HCT116 (cell line): Measurements from ENCODE around the gene RIMS1. TPM values are rescaled to one million over a fixed set of nuclear protein-coding genes. Genes with fewer than 3 reads are reported as not detected.

Source experiments
- ATAC-seq: fragments of 200-7000 bp; cut with Tn5 transposase; 2 replicates; pipeline ENCODE4 v1.9.1; 2020; ENCODE audit warnings: mild to moderate bottlenecking, moderate library complexity
- BruUV-seq: library from RNA; stranded (reverse); fragments of 400-500 nt; replicated peaks from 2 replicates; lab custom pipeline; 2021; lab: Mats Ljungman, UMichigan
- CTCF ChIA-PET: fragments of 300-600 bp; sonication (Branson Sonifier 250); formaldehyde crosslinking; loops from one replicate; lab custom pipeline; 2021; ENCODE audit warnings: antibody characterized with exemption; lab: Charles Lee
- POLR2A ChIA-PET: fragments of 300-600, 350-600 bp; sonication (Branson Sonifier 250); formaldehyde crosslinking; loops from one replicate; lab custom pipeline; 2021; ENCODE audit warnings: antibody characterized with exemption; lab: Charles Lee
- RAD21 ChIA-PET, 2 experiments: fragments of 300-600 bp; sonication (Branson Sonifier 250); formaldehyde crosslinking; loops; one replicate each; lab custom pipeline; 2023; ENCODE audit warnings: low total read pairs in 2 of 2; ENCODE audit not compliant: uncharacterized antibody in 2 of 2, unreplicated experiment in 2 of 2, low non-redundant PET in 1 of 2; lab: Charles Lee
- DNase-seq: peaks from one replicate; pipeline ENCODE4 v3.0.0-alpha.2; 2010; ENCODE audit warnings: low read depth, low spot score
- H2AFZ ChIP-seq: fragments of 200-600 bp; shearing (Covaris generic), sonication (generic); 2 replicates; pipeline ENCODE4 v1.6.1; 2017; ENCODE audit warnings: low read depth, mixed run types, mixed read lengths, antibody characterized with exemption, low read length; ENCODE audit not compliant: poor library complexity, severe bottlenecking
- H3K27ac ChIP-seq: 2 replicates; pipeline ENCODE4 v1.5.1; 2012; ENCODE audit warnings: low read depth, low read length
- H3K27me3 ChIP-seq: fragments of 200-600 bp; sonication (generic); 2 replicates; pipeline ENCODE4 v1.6.1; 2016; ENCODE audit warnings: mixed run types, low read length, mixed read lengths; ENCODE audit not compliant: insufficient read depth
- H3K36me3 ChIP-seq, 2 experiments: fragments of 200-500 bp in 1 of 2; fragments of 200-600 bp in 1 of 2; sonication (Bioruptor generic) in 1 of 2; sonication (generic) in 1 of 2; 2 replicates each; pipeline versions ENCODE4 v1.5.1 to v1.6.1; 2014 to 2016; ENCODE audit warnings: low read length in 2 of 2, inconsistent platforms in 1 of 2, mixed read lengths in 1 of 2, mixed run types in 1 of 2; ENCODE audit not compliant: insufficient read depth in 2 of 2, control insufficient read depth in 1 of 2
- H3K4me1 ChIP-seq, 2 experiments: fragments of 200-600 bp in 1 of 2; sonication (generic) in 1 of 2; 2 replicates each; pipeline versions ENCODE4 v1.5.1 to v1.6.1; 2012 to 2017; ENCODE audit warnings: low read length in 2 of 2, inconsistent platforms in 1 of 2, mild to moderate bottlenecking in 1 of 2, mixed read lengths in 1 of 2, mixed run types in 1 of 2, moderate library complexity in 1 of 2; ENCODE audit not compliant: insufficient read depth in 2 of 2, control insufficient read depth in 1 of 2
- H3K4me2 ChIP-seq: fragments of 200-600 bp; sonication (generic); 2 replicates; pipeline ENCODE4 v1.6.1; 2017; ENCODE audit warnings: mixed run types, low read length, mixed read lengths
- H3K4me3 ChIP-seq, 2 experiments: fragments of 200-600 bp in 1 of 2; sonication (generic) in 1 of 2; replicated peaks in 1 of 2; 2 replicates each; pipeline ENCODE4 v1.5.1; 2011 to 2016; ENCODE audit warnings: low read length in 2 of 2, control low read depth in 1 of 2, low read depth in 1 of 2, mild to moderate bottlenecking in 1 of 2, mixed read lengths in 1 of 2, mixed run types in 1 of 2
- H3K79me2 ChIP-seq: fragments of 200-600 bp; sonication (generic); 2 replicates; pipeline ENCODE4 v1.6.1; 2017; ENCODE audit warnings: mild to moderate bottlenecking, mixed run types, low read length, moderate library complexity, mixed read lengths; ENCODE audit not compliant: insufficient read depth
- H3K9ac ChIP-seq: fragments of 200-600 bp; sonication (generic); 2 replicates; pipeline ENCODE4 v1.6.1; 2016; ENCODE audit warnings: low read length, mixed read lengths
- H3K9me2 ChIP-seq: fragments of 200-600 bp; sonication (generic), shearing (Covaris generic); 2 replicates; pipeline ENCODE4 v1.6.1; 2017; ENCODE audit warnings: mixed run types, mild to moderate bottlenecking, moderate library complexity; ENCODE audit not compliant: insufficient read depth
- H3K9me3 ChIP-seq, 2 experiments: fragments of 200-500 bp in 1 of 2; fragments of 200-600 bp in 1 of 2; sonication (Bioruptor generic) in 1 of 2; sonication (generic) in 1 of 2; 2 replicates each; pipeline ENCODE4 v1.6.1; 2014 to 2017; ENCODE audit warnings: low read length in 2 of 2, mixed read lengths in 2 of 2, inconsistent platforms in 1 of 2, low read depth in 1 of 2, mild to moderate bottlenecking in 1 of 2, mixed run types in 1 of 2, moderate library complexity in 1 of 2; ENCODE audit not compliant: control insufficient read depth in 1 of 2, insufficient read depth in 1 of 2
- H4K20me1 ChIP-seq: fragments of 200-600 bp; sonication (generic), shearing (Covaris generic); 2 replicates; pipeline ENCODE4 v1.6.1; 2017; ENCODE audit warnings: mixed run types, mild to moderate bottlenecking, moderate library complexity; ENCODE audit not compliant: insufficient read depth
- ATF3 ChIP-seq: IDR thresholded peaks from 2 replicates; pipeline ENCODE4 v1.6.1; 2012
- CEBPB ChIP-seq: IDR thresholded peaks from 2 replicates; pipeline ENCODE4 v1.6.1; 2012; ENCODE audit warnings: low read depth
- CTCF ChIP-seq, 3 experiments: fragments of 200-600 bp in 1 of 3; sonication (generic) in 1 of 3; IDR thresholded peaks in 2 of 3; conservative IDR thresholded peaks in 1 of 3; 2 replicates each; pipeline ENCODE4 v1.5.1; 2012 to 2017; ENCODE audit warnings: low read depth in 2 of 3, low read length in 2 of 3, antibody characterized with exemption in 1 of 3, borderline replicate concordance in 1 of 3, control low read depth in 1 of 3, mild to moderate bottlenecking in 1 of 3, mixed read lengths in 1 of 3, mixed run types in 1 of 3, moderate library complexity in 1 of 3; ENCODE audit not compliant: insufficient read depth in 1 of 3
- ELF1 ChIP-seq: IDR thresholded peaks from 2 replicates; pipeline ENCODE4 v1.6.1; 2012; ENCODE audit warnings: low read depth, borderline replicate concordance
- EZH2 ChIP-seq: fragments of 200-600 bp; sonication (generic); IDR thresholded peaks from 2 replicates; pipeline ENCODE4 v1.6.1; 2017; ENCODE audit warnings: antibody characterized with exemption, mixed run types
- EZH2phosphoT487 ChIP-seq: fragments of 200-600 bp; IDR thresholded peaks from 2 replicates; pipeline ENCODE4 v1.6.1; 2018; ENCODE audit warnings: antibody characterized with exemption, borderline replicate concordance
- FOSL1 ChIP-seq: IDR thresholded peaks from 2 replicates; pipeline ENCODE4 v1.6.1; 2012; ENCODE audit warnings: low read depth
- JUND ChIP-seq: IDR thresholded peaks from 2 replicates; pipeline ENCODE4 v1.6.1; 2012
- MAX ChIP-seq: IDR thresholded peaks from 2 replicates; pipeline ENCODE4 v1.6.1; 2012
- POLR2AphosphoS5 ChIP-seq: IDR thresholded peaks from 2 replicates; pipeline ENCODE4 v1.6.1; 2011; ENCODE audit warnings: mild to moderate bottlenecking, low read depth, low read length, moderate library complexity
- RAD21 ChIP-seq: IDR thresholded peaks from 2 replicates; pipeline ENCODE4 v1.6.1; 2012; ENCODE audit warnings: low read depth, mild to moderate bottlenecking
- SIN3A ChIP-seq: IDR thresholded peaks from 2 replicates; pipeline ENCODE4 v1.6.1; 2012; ENCODE audit warnings: low read depth
- SP1 ChIP-seq: IDR thresholded peaks from 2 replicates; pipeline ENCODE4 v1.6.1; 2012; ENCODE audit warnings: low read depth
- SRF ChIP-seq: IDR thresholded peaks from 2 replicates; pipeline ENCODE4 v1.6.1; 2012; ENCODE audit warnings: low read depth
- TCF7L2 ChIP-seq: IDR thresholded peaks from 2 replicates; pipeline ENCODE4 v1.7.0; 2011; ENCODE audit warnings: borderline replicate concordance, inconsistent platforms; ENCODE audit not compliant: insufficient read depth, insufficient read length; ENCODE audit errors: extremely low read depth
- ZFX ChIP-seq: fragments of 450-650 bp; IDR thresholded peaks from 2 replicates; pipeline ENCODE4 v1.6.1; 2017
- ZNF274 ChIP-seq: fragments of 200-500 bp; sonication (Bioruptor generic); IDR thresholded peaks from 2 replicates; pipeline ENCODE4 v1.6.1; 2014; ENCODE audit warnings: mild to moderate bottlenecking, low read depth, low read length, inconsistent platforms
- intact Hi-C: fragments of 100-400 bp; cut with micrococcal nuclease; formaldehyde crosslinking; loops from 2 replicates; pipeline ENCODE4 v1.10.0; 2022
- total RNA-seq: library from RNA; stranded (reverse); gene quantifications from one replicate; pipeline ENCODE4 v1.2.1, GENCODE V29; 2021; ENCODE audit not compliant: unreplicated experiment
- TF ChIP-seq, protein P1 (sequence below): IDR thresholded peaks from 2 replicates; pipeline ENCODE4 v1.6.1; 2012; ENCODE audit warnings: low read depth
- TF ChIP-seq, protein P2 (sequence below): IDR thresholded peaks from 2 replicates; pipeline ENCODE4 v1.6.1; 2011; ENCODE audit warnings: mild to moderate bottlenecking, low read length, moderate library complexity; ENCODE audit not compliant: insufficient replicate concordance; ENCODE audit errors: extremely low read depth

The RIMS1 gene
- total RNA-seq, 1 experiment from 2014 or later, result not detected

GRCh38 chr6:72283571-72283970 is 397.2 kb downstream of the RIMS1 start (continued):
- TF ChIP-seq CTCF (IDR thresholded peaks at IDR 0.05 in 2 of 3, conservative IDR thresholded peaks at IDR 0.05 in 1 of 3; ENCODE audit: borderline replicate concordance in 1 of 3, insufficient read depth in 1 of 3, low read depth in 2 of 3, low read length in 2 of 3) (no peak), MAX (no peak), SRF (no peak)
- TF ChIP-seq, protein P1, sequence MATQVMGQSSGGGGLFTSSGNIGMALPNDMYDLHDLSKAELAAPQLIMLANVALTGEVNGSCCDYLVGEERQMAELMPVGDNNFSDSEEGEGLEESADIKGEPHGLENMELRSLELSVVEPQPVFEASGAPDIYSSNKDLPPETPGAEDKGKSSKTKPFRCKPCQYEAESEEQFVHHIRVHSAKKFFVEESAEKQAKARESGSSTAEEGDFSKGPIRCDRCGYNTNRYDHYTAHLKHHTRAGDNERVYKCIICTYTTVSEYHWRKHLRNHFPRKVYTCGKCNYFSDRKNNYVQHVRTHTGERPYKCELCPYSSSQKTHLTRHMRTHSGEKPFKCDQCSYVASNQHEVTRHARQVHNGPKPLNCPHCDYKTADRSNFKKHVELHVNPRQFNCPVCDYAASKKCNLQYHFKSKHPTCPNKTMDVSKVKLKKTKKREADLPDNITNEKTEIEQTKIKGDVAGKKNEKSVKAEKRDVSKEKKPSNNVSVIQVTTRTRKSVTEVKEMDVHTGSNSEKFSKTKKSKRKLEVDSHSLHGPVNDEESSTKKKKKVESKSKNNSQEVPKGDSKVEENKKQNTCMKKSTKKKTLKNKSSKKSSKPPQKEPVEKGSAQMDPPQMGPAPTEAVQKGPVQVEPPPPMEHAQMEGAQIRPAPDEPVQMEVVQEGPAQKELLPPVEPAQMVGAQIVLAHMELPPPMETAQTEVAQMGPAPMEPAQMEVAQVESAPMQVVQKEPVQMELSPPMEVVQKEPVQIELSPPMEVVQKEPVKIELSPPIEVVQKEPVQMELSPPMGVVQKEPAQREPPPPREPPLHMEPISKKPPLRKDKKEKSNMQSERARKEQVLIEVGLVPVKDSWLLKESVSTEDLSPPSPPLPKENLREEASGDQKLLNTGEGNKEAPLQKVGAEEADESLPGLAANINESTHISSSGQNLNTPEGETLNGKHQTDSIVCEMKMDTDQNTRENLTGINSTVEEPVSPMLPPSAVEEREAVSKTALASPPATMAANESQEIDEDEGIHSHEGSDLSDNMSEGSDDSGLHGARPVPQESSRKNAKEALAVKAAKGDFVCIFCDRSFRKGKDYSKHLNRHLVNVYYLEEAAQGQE, result no peak

DNA sequence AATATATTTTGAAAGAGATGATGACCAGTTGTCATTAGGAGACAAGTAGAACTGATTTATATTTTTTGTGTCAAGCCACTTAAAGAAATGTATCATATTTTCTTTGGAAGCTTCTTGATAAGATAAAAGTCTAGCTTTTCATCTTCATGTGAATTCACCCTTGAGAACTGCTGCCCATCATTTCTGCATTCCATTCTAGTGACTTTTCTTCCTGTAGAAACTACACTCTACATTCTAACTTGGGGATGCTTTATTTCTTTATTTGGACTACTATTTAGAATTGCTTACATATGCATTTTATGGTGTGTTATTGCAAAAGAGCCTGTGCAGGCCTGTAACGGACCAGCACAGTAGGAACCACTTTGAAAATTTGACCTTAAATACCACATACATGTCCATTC is 400.6 kb downstream of the RIMS1 start:
- Histone ChIP-seq H2AFZ (no peak overlapping the region), H3K27ac (no peak overlapping the region), H3K9me3 (no peaks in the 10 kb centered on the region), H3K9me2 (no peaks in the 10 kb centered on the region), H3K36me3 (no peaks in the 10 kb centered on the region), H3K4me1 (no peaks in the 10 kb centered on the region), H3K4me3 (no peak overlapping the region), H3K9ac (no peak overlapping the region), H4K20me1 (no peaks in the 10 kb centered on the region; the same call in 1 of the 2 replicates), H3K27me3 (0 out of 2 replicates have a peak, but pooled peaks cover 6% of the 10 kb centered on the region), H3K4me2 (no peak overlapping the region), H3K79me2 (no peaks in the 10 kb centered on the region)
- ChIA-PET CTCF (no interaction called here), POLR2A (no interaction called here), RAD21 (no interaction called here)
- no peak for DNase-seq
- no peak for ATAC-seq
- intact Hi-C loops, result no loop called here
- no TSS peak for BruUV-seq
- TF ChIP-seq RAD21 (no peak), ATF3 (no peak), EZH2 (no peak), POLR2AphosphoS5 (no peak), CEBPB (no peak), SIN3A (no peak), FOSL1 (no peak), SP1 (no peak), SRF (no peak), TCF7L2 (no peak), ZFX (no peak), MAX (no peak), JUND (no peak), ZNF274 (no peak), EZH2phosphoT487 (no peak), ELF1 (no peak)
- TF ChIP-seq, protein P2, sequence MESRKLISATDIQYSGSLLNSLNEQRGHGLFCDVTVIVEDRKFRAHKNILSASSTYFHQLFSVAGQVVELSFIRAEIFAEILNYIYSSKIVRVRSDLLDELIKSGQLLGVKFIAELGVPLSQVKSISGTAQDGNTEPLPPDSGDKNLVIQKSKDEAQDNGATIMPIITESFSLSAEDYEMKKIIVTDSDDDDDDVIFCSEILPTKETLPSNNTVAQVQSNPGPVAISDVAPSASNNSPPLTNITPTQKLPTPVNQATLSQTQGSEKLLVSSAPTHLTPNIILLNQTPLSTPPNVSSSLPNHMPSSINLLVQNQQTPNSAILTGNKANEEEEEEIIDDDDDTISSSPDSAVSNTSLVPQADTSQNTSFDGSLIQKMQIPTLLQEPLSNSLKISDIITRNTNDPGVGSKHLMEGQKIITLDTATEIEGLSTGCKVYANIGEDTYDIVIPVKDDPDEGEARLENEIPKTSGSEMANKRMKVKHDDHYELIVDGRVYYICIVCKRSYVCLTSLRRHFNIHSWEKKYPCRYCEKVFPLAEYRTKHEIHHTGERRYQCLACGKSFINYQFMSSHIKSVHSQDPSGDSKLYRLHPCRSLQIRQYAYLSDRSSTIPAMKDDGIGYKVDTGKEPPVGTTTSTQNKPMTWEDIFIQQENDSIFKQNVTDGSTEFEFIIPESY, result no peak
